Fibroblast of mammary gland (primary cell): Measurements from ENCODE around the gene CAMK1D.
A peak's percentile ranks its signal among the peaks of the same experiment; 100 is the strongest.
"Not testable (repeated sequence)": the region's sequence is repeated elsewhere in the genome, so short reads cannot be mapped to it uniquely, and the experiment has no call there.

Source experiments
- DNase-seq: peaks from one replicate; pipeline ENCODE4 v3.0.0-alpha.2; 2010; ENCODE audit warnings: low read depth
- H3K4me3 ChIP-seq: 2 replicates; pipeline ENCODE4 v1.5.1; 2011; ENCODE audit warnings: low read depth, mild to moderate bottlenecking, low read length, moderate library complexity; ENCODE audit not compliant: control insufficient read depth
- TF ChIP-seq, protein P1 (sequence below): conservative IDR thresholded peaks from 2 replicates; pipeline ENCODE4 v1.5.1; 2011; ENCODE audit warnings: low read depth, low read length, inconsistent platforms; ENCODE audit not compliant: control insufficient read depth, insufficient read depth

The CAMK1D gene

DNA sequence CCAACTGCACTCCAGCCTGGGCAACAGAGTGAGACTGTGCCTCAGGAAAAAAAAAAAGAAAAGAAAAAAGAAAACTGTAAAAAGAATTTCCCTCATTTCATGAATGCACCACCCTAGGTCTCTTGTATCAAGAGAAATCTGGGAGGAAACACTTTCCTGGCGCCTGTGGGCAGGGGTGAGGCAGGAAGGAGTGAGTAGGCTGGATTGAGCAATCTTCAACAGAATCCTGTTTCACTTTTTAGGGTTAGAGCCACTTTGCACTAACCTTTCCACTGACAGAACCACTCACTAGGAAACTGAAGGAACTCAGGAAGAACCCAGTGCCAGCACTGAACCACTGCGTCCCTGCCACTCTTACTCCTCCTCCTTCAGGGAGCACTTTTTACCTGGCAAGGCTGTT, 370.0 kb downstream of the CAMK1D start:
- TF ChIP-seq, protein P1, sequence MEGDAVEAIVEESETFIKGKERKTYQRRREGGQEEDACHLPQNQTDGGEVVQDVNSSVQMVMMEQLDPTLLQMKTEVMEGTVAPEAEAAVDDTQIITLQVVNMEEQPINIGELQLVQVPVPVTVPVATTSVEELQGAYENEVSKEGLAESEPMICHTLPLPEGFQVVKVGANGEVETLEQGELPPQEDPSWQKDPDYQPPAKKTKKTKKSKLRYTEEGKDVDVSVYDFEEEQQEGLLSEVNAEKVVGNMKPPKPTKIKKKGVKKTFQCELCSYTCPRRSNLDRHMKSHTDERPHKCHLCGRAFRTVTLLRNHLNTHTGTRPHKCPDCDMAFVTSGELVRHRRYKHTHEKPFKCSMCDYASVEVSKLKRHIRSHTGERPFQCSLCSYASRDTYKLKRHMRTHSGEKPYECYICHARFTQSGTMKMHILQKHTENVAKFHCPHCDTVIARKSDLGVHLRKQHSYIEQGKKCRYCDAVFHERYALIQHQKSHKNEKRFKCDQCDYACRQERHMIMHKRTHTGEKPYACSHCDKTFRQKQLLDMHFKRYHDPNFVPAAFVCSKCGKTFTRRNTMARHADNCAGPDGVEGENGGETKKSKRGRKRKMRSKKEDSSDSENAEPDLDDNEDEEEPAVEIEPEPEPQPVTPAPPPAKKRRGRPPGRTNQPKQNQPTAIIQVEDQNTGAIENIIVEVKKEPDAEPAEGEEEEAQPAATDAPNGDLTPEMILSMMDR, result no peak
- no peak overlapping the region for H3K4me3 ChIP-seq
- peak; percentile 53 for DNase-seq

DNA sequence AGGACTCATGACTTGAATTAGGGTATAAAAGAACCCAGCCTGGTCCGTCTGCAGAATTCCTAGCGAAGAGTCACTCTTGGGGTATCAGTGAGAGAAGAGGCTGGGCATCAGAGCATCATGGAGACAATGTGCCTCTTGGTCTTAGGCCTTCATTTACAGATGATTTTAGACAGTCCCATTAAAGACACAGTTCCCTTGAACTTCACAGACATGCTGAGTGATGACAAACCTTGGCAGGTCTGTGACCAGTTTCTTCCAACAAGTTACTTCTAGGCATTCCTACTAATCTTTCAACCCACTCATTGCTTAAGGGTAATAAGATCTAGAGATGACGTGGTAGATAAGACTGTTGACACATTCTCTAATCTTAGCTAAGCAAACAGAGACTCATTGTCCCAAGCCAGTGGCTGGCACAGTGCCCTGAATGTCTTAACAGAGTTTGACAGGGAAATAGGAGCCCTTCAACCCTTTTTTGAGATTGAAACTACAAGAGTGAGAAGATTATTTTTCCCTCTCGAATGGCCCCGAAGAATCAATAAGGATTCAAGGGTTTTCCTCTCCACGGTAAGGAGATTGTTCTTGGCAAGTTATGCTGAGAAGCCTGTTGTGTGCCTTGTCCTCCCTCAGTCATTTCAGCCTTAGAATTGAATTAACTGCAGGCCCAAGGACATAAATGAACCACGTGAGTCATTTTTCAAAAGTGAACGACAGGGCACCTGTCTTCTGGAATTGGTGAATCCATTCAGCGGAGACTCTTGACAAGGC, 371.1 kb downstream of the CAMK1D start:
- TF ChIP-seq, protein P1, result no peak
- no peak overlapping the region for H3K4me3 ChIP-seq
- peak; percentile 85 for DNase-seq

- H3K4me3 ChIP-seq, result no peak overlapping the region
- TF ChIP-seq, protein P1, result no peak
- DNase-seq, result no peak
Observed at GRCh38 chr10:12721334-12721733, 372.0 kb downstream of the CAMK1D start.

GRCh38 chr10:12723220-12723619, 373.9 kb downstream of the CAMK1D start:
- TF ChIP-seq, protein P1, result no peak
- DNase-seq, result no peak
- no peak overlapping the region for H3K4me3 ChIP-seq

DNA sequence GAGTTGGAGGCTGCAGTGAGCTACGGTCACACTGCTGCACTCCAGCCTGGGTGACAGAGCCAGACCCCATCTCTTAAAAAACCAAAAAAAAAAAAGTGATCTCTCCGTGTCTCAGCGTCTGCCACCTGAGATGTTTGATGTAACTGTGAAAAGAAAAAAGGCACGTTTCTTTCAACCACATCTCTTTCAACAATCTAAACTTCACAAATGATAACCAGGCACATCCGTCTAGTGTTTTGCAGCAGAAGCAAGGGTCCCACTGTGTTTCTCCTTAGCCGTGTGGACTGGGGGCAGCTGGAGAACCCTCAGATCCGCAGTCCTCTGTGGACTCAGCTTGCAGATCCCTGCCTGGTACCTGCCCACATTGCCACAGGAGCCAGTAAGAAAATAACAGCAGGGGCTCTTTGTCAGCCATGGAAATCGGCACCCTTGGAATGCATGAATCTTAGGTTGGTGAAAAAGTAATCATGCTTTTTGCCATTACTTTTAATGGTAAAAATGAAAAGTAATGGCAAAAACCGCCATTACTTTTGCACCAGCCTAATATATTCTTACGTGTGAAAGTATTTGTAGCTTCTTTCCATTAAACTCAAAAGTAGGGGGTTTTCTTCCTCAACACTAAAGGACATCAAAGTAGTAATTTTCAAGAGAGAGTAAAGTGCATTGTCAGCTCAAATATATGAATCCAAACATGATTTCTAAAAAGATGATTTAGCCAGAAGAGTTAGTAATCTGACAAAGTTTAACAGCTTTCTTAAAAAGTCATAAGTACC, 375.6 kb downstream of the CAMK1D start:
- TF ChIP-seq, protein P1, result no peak
- DNase-seq, result no peak
- H3K4me3 ChIP-seq, result no peak overlapping the region

- DNase-seq, H3K4me3 ChIP-seq: not testable (repeated sequence)
Observed at GRCh38 chr10:12725580-12725888, 376.2 kb downstream of the CAMK1D start.
